VCaP (cell line): Measurements from ENCODE around the gene CFAP99.

Experiments
- H3K27ac ChIP-seq: fragments of 450-650 bp; 2 replicates; pipeline ENCODE4 v1.5.1; 2017
- CTCF ChIP-seq: fragments of 450-650 bp; conservative IDR thresholded peaks from 2 replicates; pipeline ENCODE4 v1.5.1; 2017; ENCODE audit warnings: mild to moderate bottlenecking, moderate library complexity

CFAP99 gene

GRCh38 chr4:2489081-2489805 lies 70.5 kb downstream of the CFAP99 start:
- no peak overlapping the region for H3K27ac ChIP-seq
- no peak for TF ChIP-seq CTCF

GRCh38 chr4:2489841-2490552 lies 71.2 kb downstream of the CFAP99 start:
- no peak for TF ChIP-seq CTCF
- no peak overlapping the region for H3K27ac ChIP-seq

GRCh38 chr4:2492970-2493369 lies 74.2 kb downstream of the CFAP99 start:
- no peak for TF ChIP-seq CTCF
- H3K27ac ChIP-seq, result no peak overlapping the region

- TF ChIP-seq CTCF, result no peak
Observed at GRCh38 chr4:2494992-2495391, 76.2 kb downstream of the CFAP99 start.

GRCh38 chr4:2497324-2497723 lies 78.6 kb downstream of the CFAP99 start:
- TF ChIP-seq CTCF, result no peak
- no peak overlapping the region for H3K27ac ChIP-seq

More at GRCh38 chr4:2494992-2495391, 76.2 kb downstream of the CFAP99 start:
- no peak overlapping the region; the same call in 1 of the 2 replicates for H3K27ac ChIP-seq

GRCh38 chr4:2497931-2498330 lies 79.2 kb downstream of the CFAP99 start:
- TF ChIP-seq CTCF, result no peak
- no peak overlapping the region for H3K27ac ChIP-seq

- TF ChIP-seq CTCF, result no peak
- H3K27ac ChIP-seq, result no peak overlapping the region
Observed at GRCh38 chr4:2500547-2500946, 81.8 kb downstream of the CFAP99 start.
